ENCODE measurements around the gene WBP2.

DNA sequence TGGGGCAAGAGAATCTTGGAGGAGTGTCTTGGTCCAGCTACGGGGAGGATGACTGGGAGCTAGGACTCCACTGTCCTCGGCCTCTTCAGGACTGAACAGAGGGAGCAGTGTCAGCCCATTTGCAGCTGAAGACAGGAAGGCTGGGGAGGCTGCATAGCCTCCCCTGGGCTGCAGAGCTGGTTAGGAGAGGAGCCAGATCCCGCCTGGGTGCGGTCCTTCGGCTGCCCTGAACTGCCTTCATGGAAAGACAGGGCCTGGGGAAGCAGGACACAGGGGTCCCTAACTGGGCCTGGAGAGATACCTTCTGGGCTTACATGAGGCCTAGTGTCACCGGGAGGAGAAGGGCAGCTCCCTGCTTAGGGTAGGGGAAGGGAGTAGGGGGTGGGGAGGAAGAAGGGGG, 37.6 kb downstream of the WBP2 start:
- TF ChIP-seq, protein P1, sequence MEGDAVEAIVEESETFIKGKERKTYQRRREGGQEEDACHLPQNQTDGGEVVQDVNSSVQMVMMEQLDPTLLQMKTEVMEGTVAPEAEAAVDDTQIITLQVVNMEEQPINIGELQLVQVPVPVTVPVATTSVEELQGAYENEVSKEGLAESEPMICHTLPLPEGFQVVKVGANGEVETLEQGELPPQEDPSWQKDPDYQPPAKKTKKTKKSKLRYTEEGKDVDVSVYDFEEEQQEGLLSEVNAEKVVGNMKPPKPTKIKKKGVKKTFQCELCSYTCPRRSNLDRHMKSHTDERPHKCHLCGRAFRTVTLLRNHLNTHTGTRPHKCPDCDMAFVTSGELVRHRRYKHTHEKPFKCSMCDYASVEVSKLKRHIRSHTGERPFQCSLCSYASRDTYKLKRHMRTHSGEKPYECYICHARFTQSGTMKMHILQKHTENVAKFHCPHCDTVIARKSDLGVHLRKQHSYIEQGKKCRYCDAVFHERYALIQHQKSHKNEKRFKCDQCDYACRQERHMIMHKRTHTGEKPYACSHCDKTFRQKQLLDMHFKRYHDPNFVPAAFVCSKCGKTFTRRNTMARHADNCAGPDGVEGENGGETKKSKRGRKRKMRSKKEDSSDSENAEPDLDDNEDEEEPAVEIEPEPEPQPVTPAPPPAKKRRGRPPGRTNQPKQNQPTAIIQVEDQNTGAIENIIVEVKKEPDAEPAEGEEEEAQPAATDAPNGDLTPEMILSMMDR (IDR thresholded peaks at IDR 0.05 in 8 of 11, conservative IDR thresholded peaks at IDR 0.05 in 3 of 11): no peak
- no peak for TF ChIP-seq POLR2A (IDR thresholded peaks at IDR 0.05)
- no peak for TF ChIP-seq POLR2AphosphoS5 (IDR thresholded peaks at IDR 0.05)

Measured in spleen (tissue), 7 donors.